OCI-LY7 (cell line): ENCODE results near the gene TNK1.
"Not testable (repeated sequence)": the region's sequence is repeated elsewhere in the genome, so short reads cannot be mapped to it uniquely, and the experiment has no call there.

ENCODE experiments used
- CTCF ChIP-seq: fragments of 200-600 bp; sonication (generic); conservative IDR thresholded peaks from 2 replicates; pipeline ENCODE4 v1.5.1; 2014; ENCODE audit warnings: mild to moderate bottlenecking, antibody characterized with exemption, low read length, moderate library complexity, mixed read lengths
- EZH2phosphoT487 ChIP-seq: fragments of 200-600 bp; sonication (generic); IDR thresholded peaks from 2 replicates; pipeline ENCODE4 v1.6.1; 2018; ENCODE audit warnings: low read depth, borderline replicate concordance, mild to moderate bottlenecking, mixed run types, antibody characterized with exemption, low read length, moderate library complexity, mixed read lengths

- not testable (repeated sequence) for TF ChIP-seq CTCF, EZH2phosphoT487
Measured at GRCh38 chr17:7335765-7336164, 45.1 kb upstream of the TNK1 start.
